ENCODE measurements around the gene KMT5C.

Gene KMT5C

DNA sequence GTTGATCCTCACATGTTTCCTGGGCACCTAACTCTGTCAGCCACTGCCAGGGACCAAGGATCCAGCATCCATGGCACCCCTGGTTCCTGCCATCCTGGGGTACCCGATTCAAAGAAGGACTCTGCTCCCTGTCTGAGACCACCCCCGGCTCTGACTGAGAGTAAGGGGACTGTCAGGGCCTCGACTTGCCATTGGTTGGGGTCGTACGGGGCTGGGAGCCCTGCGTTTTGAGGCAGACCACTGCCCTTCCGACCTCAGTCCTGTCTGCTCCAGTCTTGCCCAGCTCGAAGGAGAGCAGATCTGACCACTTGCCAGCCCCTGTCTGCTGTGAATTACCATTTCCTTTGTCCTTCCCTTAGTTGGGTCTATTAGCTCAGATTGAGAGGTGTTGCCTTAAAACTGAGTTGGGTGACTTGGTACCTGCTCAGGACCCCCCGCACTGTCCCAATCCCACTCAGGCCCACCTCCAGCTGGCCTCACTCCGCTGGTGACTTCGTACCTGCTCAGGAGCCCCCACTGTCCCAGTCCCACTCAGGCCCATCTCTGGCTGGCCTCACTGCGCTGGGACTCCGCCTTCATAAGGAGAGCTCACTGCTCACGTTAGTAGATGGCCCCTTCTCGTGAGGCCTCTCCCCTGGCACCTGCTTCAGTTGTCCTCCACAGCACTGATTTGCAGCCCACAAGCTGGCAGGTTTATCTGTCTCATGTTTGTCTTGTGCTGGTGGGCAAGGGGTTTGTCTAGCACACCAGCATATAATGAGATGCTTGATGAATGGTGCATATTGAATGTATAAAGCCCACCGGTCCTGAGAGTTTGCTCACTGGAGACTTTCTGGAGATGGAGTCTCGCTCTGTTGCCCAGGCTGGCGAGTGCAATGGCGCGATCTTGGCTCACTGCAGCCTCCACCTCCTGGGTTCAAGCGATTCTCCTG is 50.0 kb downstream of the KMT5C start:
- no peak for DNase-seq

DNA sequence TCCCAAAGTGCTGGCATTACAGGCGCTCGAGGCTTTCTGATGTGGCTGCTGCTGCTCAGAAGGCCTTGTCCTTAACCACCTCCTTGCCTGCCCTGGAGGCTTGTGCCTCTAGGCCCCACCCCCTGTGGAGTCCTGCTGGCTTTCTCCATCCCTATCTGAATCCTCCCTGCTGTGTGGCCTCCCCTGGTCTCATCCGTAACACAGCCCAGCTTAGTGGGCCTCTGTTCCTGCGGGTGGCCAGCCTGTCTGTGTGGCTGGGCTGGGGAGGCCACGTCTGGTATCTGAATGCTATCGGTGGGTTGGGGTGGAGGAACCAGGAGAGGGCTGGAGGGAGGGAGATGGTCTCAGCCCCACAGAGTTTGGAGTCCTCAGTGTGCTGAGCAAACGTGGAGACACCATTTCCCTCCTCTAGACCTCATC is 50.8 kb downstream of the KMT5C start:
- no peak for DNase-seq

DNA sequence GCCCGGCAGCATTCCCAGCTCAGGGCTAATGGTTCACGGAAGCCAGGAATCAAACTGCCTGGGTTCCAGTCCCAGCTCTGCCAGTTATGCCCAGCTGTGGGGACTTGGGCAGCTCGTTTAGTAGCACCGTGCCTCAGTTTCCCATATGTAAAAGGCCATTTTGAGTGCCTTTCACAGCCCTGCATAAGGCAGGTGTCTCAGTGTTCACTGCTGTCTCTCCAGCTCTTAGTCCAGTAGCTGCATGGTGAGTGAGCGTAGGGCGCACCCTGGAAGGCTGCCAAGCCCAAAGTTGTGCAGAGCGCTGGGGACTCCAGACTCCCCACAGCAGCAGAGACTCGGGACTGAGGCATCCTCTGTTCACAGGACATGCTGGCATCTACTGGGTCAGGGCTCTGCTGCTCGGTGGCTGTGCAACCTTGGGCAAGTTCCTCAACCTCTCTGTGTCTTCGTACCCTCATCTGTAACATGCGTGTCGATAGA is 51.6 kb downstream of the KMT5C start:
- no peak for DNase-seq

DNA sequence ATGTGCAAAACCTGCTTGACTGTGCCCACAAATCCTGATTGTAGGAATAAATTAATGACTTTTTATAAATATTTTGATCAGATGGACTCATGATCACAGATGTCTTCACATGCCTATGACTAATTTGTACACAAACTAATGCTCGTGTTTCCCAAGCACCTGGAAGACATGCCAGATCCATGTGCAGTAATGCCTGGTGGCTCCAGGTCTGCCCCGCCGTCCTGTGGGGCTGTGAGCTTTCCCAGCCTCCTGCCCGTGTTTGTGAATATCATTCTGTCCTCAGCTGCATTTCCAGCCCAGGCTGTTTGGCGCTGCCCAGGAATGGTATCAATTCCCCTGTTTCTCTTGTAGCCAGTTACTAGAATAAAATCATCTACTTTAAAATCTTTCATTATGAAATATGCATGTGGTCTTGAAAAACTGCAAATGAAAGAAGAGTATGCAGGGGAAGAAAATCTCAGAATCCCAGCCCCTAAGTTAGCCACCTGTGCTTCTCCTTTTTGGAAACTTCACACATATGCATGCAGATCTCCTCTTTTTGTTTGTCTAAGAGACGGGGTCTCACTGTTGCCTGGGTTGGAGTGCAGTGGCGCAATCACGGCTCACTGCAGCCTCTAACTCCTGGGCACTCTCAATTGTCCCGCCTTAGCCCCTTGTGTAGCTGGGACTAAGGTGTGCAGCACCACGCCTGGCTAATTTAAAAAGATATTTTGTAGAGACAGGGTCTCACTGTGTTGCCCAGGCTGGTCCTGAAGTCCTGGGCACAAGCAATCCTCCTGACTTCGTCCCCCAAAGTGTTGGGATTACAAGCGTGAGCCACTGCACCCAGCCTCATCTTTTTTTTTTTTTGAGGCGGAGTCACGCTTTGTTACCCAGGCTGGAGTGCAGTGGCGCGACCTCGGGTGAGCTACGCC is 52.3 kb downstream of the KMT5C start:
- no peak for DNase-seq

DNA sequence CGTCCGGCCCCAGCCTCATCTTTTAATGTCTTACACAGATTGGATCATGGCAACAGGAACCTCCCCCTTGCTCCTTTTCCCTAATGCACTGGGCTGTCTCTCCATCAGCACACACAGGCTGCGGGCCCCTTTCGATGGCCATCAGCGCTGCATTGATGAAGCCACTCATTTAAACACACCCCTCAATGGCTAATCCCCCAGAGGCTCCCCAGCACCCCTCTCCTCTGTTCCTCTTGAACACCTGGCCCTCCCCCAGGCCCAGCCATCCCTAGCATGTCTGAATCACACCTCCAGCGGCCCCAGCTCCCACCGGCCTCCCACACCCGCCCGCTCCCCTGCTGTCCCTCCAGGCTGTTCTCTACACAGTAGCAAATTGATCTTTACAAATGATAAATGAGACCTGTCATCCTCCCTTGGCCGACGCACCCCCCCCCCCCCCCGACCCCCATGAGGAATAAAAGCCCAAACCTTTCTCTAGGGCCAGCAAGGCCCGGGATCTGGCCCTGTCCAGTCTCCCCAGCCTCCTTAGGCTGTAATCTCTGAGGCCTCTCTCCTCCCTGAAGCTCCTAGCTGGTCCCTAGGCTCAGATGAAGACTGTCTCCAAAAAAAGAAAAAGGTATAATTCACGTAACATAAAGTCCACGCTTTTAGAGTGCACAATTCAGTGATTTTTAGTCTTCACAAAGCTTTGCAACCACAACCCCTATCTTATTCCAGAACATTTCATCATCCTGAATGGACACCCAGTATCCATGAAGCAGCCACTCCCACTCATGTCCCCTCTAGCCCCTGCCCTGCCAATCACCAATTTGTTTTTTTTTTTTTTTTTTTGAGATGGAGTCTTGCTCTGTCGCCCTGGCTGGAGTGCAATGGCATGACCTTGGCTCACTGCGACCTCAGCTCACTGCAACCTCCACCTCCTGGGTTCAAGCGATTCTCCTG is 53.4 kb downstream of the KMT5C start:
- DNase-seq, result no peak
